ENCODE data around the gene FMO3. TPM values are rescaled to one million over a fixed set of nuclear protein-coding genes. Genes with fewer than 3 reads are reported as not detected.

FMO3 gene
- 0.49 TPM for total RNA-seq

DNA sequence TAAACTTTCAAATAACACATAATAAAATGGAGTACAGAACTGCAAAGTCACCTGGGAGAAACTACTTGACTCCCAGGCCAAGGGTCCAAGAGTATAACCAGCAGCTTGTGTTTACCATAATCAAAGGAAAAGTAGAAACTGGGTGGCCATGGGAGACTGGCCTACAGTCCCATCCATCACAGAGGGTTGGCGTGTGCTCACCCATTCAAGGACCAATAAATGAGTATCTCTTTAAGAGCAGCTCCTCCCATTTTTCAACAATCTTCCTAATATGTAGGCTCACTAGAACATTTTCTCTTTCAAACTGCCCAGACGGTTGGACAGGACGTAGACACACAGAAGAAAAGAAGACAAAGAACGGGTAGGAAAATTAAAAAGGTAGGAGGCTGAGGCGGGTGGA, at the start of gene FMO3:
Gene FMO3 (plus strand): TSS at position 302 of the 400 bp plus-strand sequence. CDS start 1,754 bp downstream, outside the sequence.

Other genes with a start within 250 kb of the FMO3 start
- gene MROH9, start 155.4 kb upstream of the FMO3 start, total RNA-seq = not detected
- gene FMO2, start 94.4 kb downstream of the FMO3 start, total RNA-seq = 5.7 TPM
- gene FMO1, start 157.6 kb downstream of the FMO3 start, total RNA-seq = 11.7 TPM
- gene FMO4, start 223.3 kb downstream of the FMO3 start, total RNA-seq = 5.7 TPM

Measured in camera-type eye (tissue), 1 donor.